Stimulated activated naive CD4-positive, alpha-beta T cell (primary cell): Measurements from ENCODE around the gene PDHA2.
"Not testable (repeated sequence)": the region's sequence is repeated elsewhere in the genome, so short reads cannot be mapped to it uniquely, and the experiment has no call there.

Experiments
- DNase-seq, 6 experiments: peaks; one replicate each; lab custom pipeline; 2025; lab: John Stamatoyannopoulos, UW

PDHA2 gene

GRCh38 chr4:95839891-95840290 is at the start of gene PDHA2:
Gene PDHA2, plus strand, starts transcription at chr4:95840093. Its CDS starts 58 bp downstream, at chr4:95840151.
- no peak for DNase-seq

- no peak for DNase-seq
Measured at GRCh38 chr4:95798003-95798402, 41.9 kb upstream of the PDHA2 start.

GRCh38 chr4:95798727-95799126 is 41.2 kb upstream of the PDHA2 start:
- no peak for DNase-seq

- DNase-seq = no peak
Measured at GRCh38 chr4:95821867-95822266, 18.0 kb upstream of the PDHA2 start.

- DNase-seq = no peak
Measured at GRCh38 chr4:95825546-95825945, 14.3 kb upstream of the PDHA2 start.

- no peak for DNase-seq
Measured at GRCh38 chr4:95830651-95831050, 9.2 kb upstream of the PDHA2 start.

- no peak for DNase-seq
Measured at GRCh38 chr4:95831166-95831565, 8.7 kb upstream of the PDHA2 start.

- no peak for DNase-seq
Measured at GRCh38 chr4:95833711-95834194, 6.1 kb upstream of the PDHA2 start.

- no peak for DNase-seq
Measured at GRCh38 chr4:95835672-95836071, 4.2 kb upstream of the PDHA2 start.

- no peak for DNase-seq
Measured at GRCh38 chr4:95838192-95838591, 1.7 kb upstream of the PDHA2 start.

- no peak for DNase-seq
Measured at GRCh38 chr4:95847908-95848460, 8.1 kb downstream of the PDHA2 start.

- no peak for DNase-seq
Measured at GRCh38 chr4:95850161-95850560, 10.3 kb downstream of the PDHA2 start.

- no peak for DNase-seq
Measured at GRCh38 chr4:95857761-95858160, 17.9 kb downstream of the PDHA2 start.

- DNase-seq = no peak
Measured at GRCh38 chr4:95867919-95868318, 28.0 kb downstream of the PDHA2 start.

- not testable (repeated sequence) for DNase-seq
Measured at GRCh38 chr4:95869414-95869813, 29.5 kb downstream of the PDHA2 start.

- no peak for DNase-seq
Measured at GRCh38 chr4:95869961-95870500, 30.1 kb downstream of the PDHA2 start.

GRCh38 chr4:95877636-95878035 is 37.7 kb downstream of the PDHA2 start:
- no peak for DNase-seq

GRCh38 chr4:95887551-95887950 is 47.7 kb downstream of the PDHA2 start:
- DNase-seq = no peak

- no peak for DNase-seq
Measured at GRCh38 chr4:95889662-95890061, 49.8 kb downstream of the PDHA2 start.
